ENCODE measurements around the gene SPACDR.
A peak's percentile ranks its signal among the peaks of the same experiment; 100 is the strongest.

SPACDR gene

GRCh38 chr7:100485471-100485876 lies 21.4 kb upstream of the SPACDR start:
- DNase-seq (ENCODE audit: low read depth), result no peak

GRCh38 chr7:100484673-100485045 lies 20.6 kb upstream of the SPACDR start:
- DNase-seq (ENCODE audit: low read depth), result no peak

- no peak for DNase-seq (ENCODE audit: low read depth)
Observed at GRCh38 chr7:100483722-100484672, 19.9 kb upstream of the SPACDR start, which contains the start of gene NYAP1. NYAP1 (plus strand) TSS chr7:100483927; CDS start chr7:100485312, 1,385 bp downstream.

DNA sequence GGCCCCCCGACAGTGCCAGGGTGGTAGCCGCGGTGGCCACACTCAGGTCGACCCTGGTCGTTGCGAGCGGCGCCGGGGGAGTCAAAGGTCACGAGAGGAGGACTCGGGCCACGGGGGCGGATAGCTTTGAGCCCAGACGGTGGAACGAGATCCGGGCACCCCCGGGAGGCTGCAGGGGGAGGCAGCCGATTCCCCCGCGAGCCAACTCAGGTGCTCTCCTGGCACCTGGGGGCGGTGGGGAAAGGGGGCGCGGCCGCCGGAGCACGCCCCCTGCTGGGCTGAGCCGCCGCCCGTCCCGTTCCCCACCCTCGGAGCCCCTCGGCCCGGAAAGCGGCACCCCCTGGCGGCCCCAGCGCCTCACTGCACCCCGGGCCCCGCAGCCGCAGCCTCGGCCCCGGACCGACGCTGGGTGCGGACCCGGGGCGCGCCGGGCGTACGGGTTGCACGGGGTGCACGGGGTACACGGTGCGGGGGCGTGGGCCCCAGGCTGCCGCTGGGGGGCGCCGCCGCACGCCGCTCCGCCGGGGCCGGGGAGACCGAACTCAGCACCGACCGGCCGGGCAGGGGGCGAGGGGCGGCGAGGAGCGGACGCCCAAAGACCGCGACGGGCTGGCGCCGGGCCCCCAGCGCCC lies 19.1 kb upstream of the SPACDR start:
- DNase-seq (ENCODE audit: low read depth), result peak; percentile 66

- no peak for DNase-seq (ENCODE audit: low read depth)
Observed at GRCh38 chr7:100482728-100483089, 18.6 kb upstream of the SPACDR start.

GRCh38 chr7:100481466-100481865 lies 17.4 kb upstream of the SPACDR start:
- DNase-seq (ENCODE audit: low read depth), result no peak

GRCh38 chr7:100478958-100479660 lies 15.0 kb upstream of the SPACDR start, which contains the start of gene TSC22D4:
TSC22D4 (minus strand) TSS chr7:100479214; CDS start chr7:100478038, 1,176 bp downstream.
- peak; percentile 80 for DNase-seq (ENCODE audit: low read depth)

DNA sequence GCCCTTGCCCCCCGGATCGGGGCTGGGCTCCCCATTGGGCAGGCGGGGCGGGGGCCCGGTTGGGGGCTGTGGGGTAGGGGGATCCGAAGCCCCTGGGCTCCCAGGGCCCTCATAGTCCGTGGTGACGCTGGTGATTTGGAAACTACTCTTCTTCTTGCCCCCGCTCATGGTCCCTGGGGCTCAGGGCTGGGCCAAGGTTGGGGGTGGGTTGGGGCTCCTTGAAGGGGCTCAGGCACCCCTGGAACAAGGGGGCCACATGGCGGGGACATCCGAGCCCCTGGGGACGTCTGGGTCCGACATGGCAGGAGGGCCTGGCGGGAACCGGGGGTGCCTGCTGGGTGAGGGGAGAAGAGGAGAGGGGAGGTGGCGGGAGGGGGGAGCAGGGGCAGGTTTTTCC lies 13.8 kb upstream of the SPACDR start:
- DNase-seq (ENCODE audit: low read depth), result no peak

DNA sequence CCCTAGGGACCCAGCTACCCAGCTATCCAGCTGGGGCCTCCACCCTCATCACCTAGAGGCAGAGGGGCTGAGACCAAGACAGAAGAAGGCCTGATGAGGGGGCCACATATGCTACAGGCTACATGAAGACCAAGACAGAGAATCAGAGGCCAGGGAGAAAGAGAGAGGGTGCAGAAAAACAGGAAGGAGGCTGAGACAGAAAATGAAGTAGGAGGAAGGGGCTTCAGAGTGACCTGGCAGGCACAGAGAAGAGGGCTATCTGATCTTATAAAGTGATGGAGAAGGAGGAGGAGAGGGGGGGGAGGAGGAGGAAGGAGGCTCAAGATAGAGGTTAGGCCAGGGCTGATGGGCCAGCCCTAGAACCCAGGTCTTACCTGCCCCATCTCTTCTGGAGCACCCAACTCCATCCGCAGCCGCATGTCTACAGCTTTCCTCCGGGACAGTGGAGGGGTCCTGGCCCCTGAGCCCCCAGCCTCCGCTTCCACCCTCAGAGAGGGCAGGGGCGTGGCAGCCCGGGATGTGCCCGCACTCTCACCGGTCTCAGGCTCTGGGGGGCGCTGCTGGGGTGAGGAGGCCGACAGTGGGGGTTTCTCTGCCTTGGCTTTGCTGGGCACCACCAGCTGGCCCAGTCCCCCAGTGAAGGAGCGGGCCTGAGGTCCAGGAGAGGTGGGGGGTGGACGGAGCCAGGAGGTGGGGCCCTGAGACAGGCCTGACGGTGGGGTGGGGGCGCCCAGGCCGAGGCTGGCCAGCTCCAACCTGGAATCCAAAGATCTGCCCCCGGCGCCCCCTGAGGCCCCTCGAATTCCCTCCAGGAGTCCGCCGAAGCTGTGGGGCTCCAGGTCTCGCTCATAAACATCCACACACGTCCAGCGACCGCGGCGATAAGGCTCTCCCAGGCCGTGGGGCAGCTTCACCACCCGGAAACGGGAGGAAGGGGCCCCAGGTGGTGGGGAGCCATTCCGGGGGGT lies 13.1 kb upstream of the SPACDR start:
- no peak for DNase-seq (ENCODE audit: low read depth)

DNA sequence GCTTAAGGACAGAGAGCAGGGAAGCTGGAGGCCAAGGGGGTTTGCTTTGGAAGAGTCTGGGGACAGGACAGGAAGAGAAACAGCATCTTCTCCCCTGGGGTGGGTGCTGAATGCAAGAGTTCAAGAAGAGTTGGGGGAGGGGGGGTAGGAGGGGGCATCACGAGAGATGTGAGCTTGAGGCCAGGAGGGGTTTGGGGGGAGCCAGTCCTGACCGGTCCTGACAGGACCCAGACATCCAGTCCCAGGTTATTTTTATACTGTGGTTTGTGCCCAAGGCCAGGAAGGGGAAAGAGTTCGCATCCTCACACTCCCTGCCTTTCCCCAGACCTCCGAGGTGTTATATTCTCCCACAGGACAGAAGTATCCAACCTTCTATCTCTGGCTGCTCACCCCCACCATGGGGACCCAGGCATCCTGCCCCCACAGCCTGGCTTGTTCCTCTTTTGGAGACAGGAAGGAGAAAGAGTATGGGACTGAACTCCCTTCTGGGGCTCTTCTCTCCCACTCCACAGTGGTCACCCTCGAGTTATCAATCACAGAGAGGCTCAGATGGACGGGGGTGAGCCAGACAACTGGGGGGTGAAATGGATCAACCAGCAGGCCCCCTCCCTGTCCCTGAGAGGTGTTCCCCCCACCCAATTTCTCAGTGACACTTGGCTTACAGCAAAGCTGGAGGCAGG lies 12.2 kb upstream of the SPACDR start:
- no peak for DNase-seq (ENCODE audit: low read depth)

- DNase-seq (ENCODE audit: low read depth), result no peak
Observed at GRCh38 chr7:100475549-100475948, 11.5 kb upstream of the SPACDR start.

DNA sequence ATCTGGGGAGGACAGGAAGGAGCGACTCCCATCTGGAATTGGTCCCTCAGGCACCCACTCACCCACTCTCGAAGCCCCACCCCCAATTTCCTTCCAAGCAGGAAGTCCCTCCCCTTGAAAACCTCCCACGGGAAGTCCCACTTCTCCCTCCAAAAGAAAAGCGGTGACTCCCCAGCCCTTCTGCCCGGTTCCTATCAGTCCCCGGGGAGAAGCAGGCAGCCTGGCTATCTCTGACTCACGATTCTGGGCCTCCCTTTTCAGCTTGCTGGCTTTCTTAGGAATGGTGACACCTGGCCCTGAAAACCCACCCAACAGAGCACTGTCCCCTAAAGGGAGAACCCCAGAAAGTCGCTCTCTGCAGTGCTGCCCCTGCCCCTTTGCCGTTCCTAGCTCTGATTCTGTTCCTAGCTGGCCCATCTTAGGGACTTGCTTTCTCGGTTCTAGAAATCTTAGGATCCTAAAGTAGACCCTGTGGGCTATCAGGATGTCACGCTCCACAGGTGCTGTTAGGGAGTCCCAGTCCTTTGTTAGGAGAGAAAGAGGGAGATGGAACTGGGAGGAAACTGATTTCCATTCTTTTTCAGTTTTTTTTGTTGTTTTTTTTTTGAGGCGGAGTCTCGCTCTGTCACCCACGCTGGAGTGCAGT lies 8.9 kb upstream of the SPACDR start:
- DNase-seq (ENCODE audit: low read depth), result no peak

GRCh38 chr7:100472121-100472851 lies 8.2 kb upstream of the SPACDR start:
- no peak for DNase-seq (ENCODE audit: low read depth)

- no peak for DNase-seq (ENCODE audit: low read depth)
Observed at GRCh38 chr7:100471021-100471420, 7.0 kb upstream of the SPACDR start.

DNA sequence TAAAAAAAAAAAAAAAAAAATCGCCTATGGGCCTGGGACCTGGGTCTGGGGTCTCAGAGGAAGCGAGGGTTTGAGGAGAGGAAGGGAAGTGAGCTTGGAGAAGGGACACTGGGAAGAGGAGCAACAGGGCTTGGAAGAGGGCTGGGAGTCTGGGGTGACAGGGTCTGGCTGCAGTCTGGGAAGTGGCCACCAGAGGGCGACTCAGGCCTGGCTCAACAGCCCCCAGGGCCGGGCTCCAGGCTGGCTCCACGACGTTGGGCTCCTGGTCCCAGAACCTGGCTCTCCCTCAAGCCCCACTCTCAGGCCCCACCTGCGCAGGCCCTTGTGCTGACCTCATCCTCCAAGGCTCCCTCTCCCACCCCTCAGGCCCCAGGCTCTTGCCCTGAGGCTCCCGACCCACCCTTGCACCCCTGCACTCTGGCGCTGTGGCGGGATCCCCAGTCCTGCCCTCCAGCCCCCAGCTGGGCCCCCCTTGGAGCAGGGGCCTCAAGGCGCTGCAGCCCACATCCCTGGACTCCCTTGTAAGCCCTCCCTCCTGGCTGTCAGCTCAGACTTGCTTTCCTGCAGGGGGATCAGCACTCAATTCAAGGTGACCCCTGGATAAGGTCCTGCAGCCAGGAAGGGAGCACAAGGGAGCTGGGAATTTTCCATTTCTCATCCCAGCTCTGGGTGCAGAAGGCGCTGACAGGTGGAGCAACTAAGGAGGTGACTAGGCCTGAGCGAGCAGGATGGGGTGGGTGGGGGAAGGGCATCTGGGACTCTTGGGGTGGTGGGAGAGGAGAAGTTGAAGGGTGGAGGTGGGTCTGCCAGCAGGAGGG lies 5.4 kb upstream of the SPACDR start:
- DNase-seq (ENCODE audit: low read depth), result peak; percentile 76

- no peak for DNase-seq (ENCODE audit: low read depth)
Observed at GRCh38 chr7:100467638-100468373, 3.7 kb upstream of the SPACDR start.

- DNase-seq (ENCODE audit: low read depth), result no peak
Observed at GRCh38 chr7:100466653-100467605, 2.9 kb upstream of the SPACDR start.

Data from stimulated activated CD8-positive, alpha-beta memory T cell treated with anti-CD3 and anti-CD28 coated beads, Interleukin-7, amount 100 ng/mL, for 24 hours (primary cell).